SK-N-MC (cell line): Measurements from ENCODE around the gene CCDC7.

Experiments
- EZH2 ChIP-seq: fragments of 200-600 bp; sonication (generic); IDR thresholded peaks from one replicate; pipeline ENCODE4 v1.6.1; 2017; ENCODE audit warnings: antibody characterized with exemption
- FOXP2 ChIP-seq: optimal IDR thresholded peaks from 2 replicates; pipeline ENCODE3; 2011; ENCODE audit warnings: mild to moderate bottlenecking, moderate library complexity; ENCODE audit not compliant: insufficient read depth; ENCODE audit errors: extremely low read length, control extremely low read depth
- POLR2AphosphoS5 ChIP-seq: IDR thresholded peaks from 2 replicates; pipeline ENCODE4 v1.6.1; 2012; ENCODE audit warnings: mild to moderate bottlenecking, low read depth, low read length, borderline replicate concordance

GRCh38 chr10:32771217-32771616, 325.3 kb downstream of the CCDC7 start:
- TF ChIP-seq POLR2AphosphoS5, result no peak
- no peak for TF ChIP-seq EZH2
- no peak for TF ChIP-seq FOXP2
